ENCODE measurements around the gene NDUFB5. TPM values are rescaled to one million over a fixed set of nuclear protein-coding genes. Genes with fewer than 3 reads are reported as not detected.
A peak's percentile ranks its signal among the peaks of the same experiment; 100 is the strongest.
"Not testable (repeated sequence)": the region's sequence is repeated elsewhere in the genome, so short reads cannot be mapped to it uniquely, and the experiment has no call there.

NDUFB5 gene
- total RNA-seq, 2 donors from 2014 or later, result 104 to 145 TPM

GRCh38 chr3:179610066-179610465 lies 5.5 kb downstream of the NDUFB5 start:
- H3K36me3 Mint-ChIP-seq, result peaks cover 2 to 27% of the 10 kb centered on the region in 2 donors

GRCh38 chr3:179613807-179614206 lies 9.2 kb downstream of the NDUFB5 start:
- Mint-ChIP-seq H3K27ac (no peak overlapping the region), H3K36me3 (peaks cover 6 to 18% of the 10 kb centered on the region in 2 donors), H3K9me3 (no peaks in the 10 kb centered on the region)
- DNase-seq (ENCODE audit: low spot score in 2 of 2) (no peak), ATAC-seq (no peak)

More at GRCh38 chr3:179610066-179610465, 5.5 kb downstream of the NDUFB5 start:
- H3K27ac Mint-ChIP-seq, result peak overlapping the region in 1 of 2 donors; percentile 67
- no peaks in the 10 kb centered on the region for H3K9me3 Mint-ChIP-seq
- DNase-seq (ENCODE audit: low spot score in 2 of 2) (no peak), ATAC-seq (no peak)

GRCh38 chr3:179615458-179616173 lies 11.0 kb downstream of the NDUFB5 start:
- DNase-seq (ENCODE audit: low spot score in 2 of 2) (no peak), ATAC-seq (no peak)
- Mint-ChIP-seq H3K9me3 (no peaks in the 10 kb centered on the region), H3K27ac (no peak overlapping the region), H3K36me3 (peaks cover 6 to 13% of the 10 kb centered on the region in 2 donors)

- DNase-seq (ENCODE audit: low spot score in 2 of 2) (no peak), ATAC-seq (no peak)
- H3K27ac Mint-ChIP-seq, result no peak overlapping the region
- peaks cover 11 to 22% of the 10 kb centered on the region in 2 donors for H3K36me3 Mint-ChIP-seq
- no peaks in the 10 kb centered on the region for H3K9me3 Mint-ChIP-seq
These were observed 17.4 kb downstream of the NDUFB5 start for GRCh38 chr3:179622023-179622422.

- H3K36me3 Mint-ChIP-seq, result peaks cover 4 to 14% of the 10 kb centered on the region in 2 donors
- DNase-seq (ENCODE audit: low spot score in 2 of 2), result no peak
- no peak overlapping the region for H3K27ac Mint-ChIP-seq
- no peak for ATAC-seq
- H3K9me3 Mint-ChIP-seq, result no peaks in the 10 kb centered on the region
These were observed 19.9 kb downstream of the NDUFB5 start for GRCh38 chr3:179624451-179624850.

- Mint-ChIP-seq H3K27ac (no peak overlapping the region), H3K36me3 (peaks cover under 1 to 2% of the 10 kb centered on the region in 2 donors), H3K9me3 (no peaks in the 10 kb centered on the region)
- DNase-seq (ENCODE audit: low spot score in 2 of 2) (no peak), ATAC-seq (no peak)
These were observed 26.3 kb downstream of the NDUFB5 start for GRCh38 chr3:179630753-179631451.

- ATAC-seq, result no peak
These were observed 35.9 kb downstream of the NDUFB5 start for GRCh38 chr3:179640469-179640868.

GRCh38 chr3:179642871-179643270 lies 38.3 kb downstream of the NDUFB5 start:
- Mint-ChIP-seq H3K27ac (no peak overlapping the region), H3K36me3 (no peaks in the 10 kb centered on the region), H3K9me3 (no peaks in the 10 kb centered on the region)
- no peak for ATAC-seq
- DNase-seq (ENCODE audit: low spot score in 2 of 2), result no peak

More at GRCh38 chr3:179640469-179640868, 35.9 kb downstream of the NDUFB5 start:
- Mint-ChIP-seq H3K27ac (no peak overlapping the region), H3K36me3 (no peaks in the 10 kb centered on the region), H3K9me3 (no peaks in the 10 kb centered on the region)
- no peak for DNase-seq (ENCODE audit: low spot score in 2 of 2)

GRCh38 chr3:179643837-179644236 lies 39.2 kb downstream of the NDUFB5 start:
- H3K36me3 Mint-ChIP-seq; DNase-seq (ENCODE audit: low spot score in 2 of 2); H3K27ac Mint-ChIP-seq; H3K9me3 Mint-ChIP-seq; ATAC-seq: not testable (repeated sequence)

GRCh38 chr3:179646177-179646576 lies 41.6 kb downstream of the NDUFB5 start:
- DNase-seq (ENCODE audit: low spot score in 2 of 2) (no peak), ATAC-seq (no peak)
- Mint-ChIP-seq H3K36me3 (no peaks in the 10 kb centered on the region), H3K9me3 (no peaks in the 10 kb centered on the region), H3K27ac (no peak overlapping the region)

GRCh38 chr3:179651687-179652446 lies 47.3 kb downstream of the NDUFB5 start:
- DNase-seq (ENCODE audit: low spot score in 2 of 2), result no peak
- Mint-ChIP-seq H3K27ac (no peak overlapping the region), H3K9me3 (no peaks in the 10 kb centered on the region), H3K36me3 (peaks cover 6 to 19% of the 10 kb centered on the region in 2 donors)
- ATAC-seq, result no peak

- Mint-ChIP-seq H3K9me3 (no peaks in the 10 kb centered on the region), H3K27ac (peak within 1 kb of the TSS; percentile 83 to 91), H3K36me3 (peaks cover 6 to 19% of the 10 kb centered on the region in 2 donors)
- ATAC-seq, result peak; percentile 66 to 71
- DNase-seq (ENCODE audit: low spot score in 2 of 2), result peak; percentile 51 to 67
These were observed 48.0 kb downstream of the NDUFB5 start, which contains the start of gene USP13 for GRCh38 chr3:179652447-179653095. USP13 (plus strand) TSS chr3:179653040; CDS start chr3:179653226, 186 bp downstream.

GRCh38 chr3:179653096-179653797 lies 48.7 kb downstream of the NDUFB5 start:
- peaks cover 6 to 19% of the 10 kb centered on the region in 2 donors for H3K36me3 Mint-ChIP-seq
- ATAC-seq, result peak; percentile 76 to 82
- DNase-seq (ENCODE audit: low spot score in 2 of 2), result peak; percentile 66 to 74
- no peaks in the 10 kb centered on the region for H3K9me3 Mint-ChIP-seq
- H3K27ac Mint-ChIP-seq, result peak overlapping the region; percentile 83 to 91

GRCh38 chr3:179655236-179655635 lies 50.6 kb downstream of the NDUFB5 start:
- H3K36me3 Mint-ChIP-seq, result peaks cover 6 to 19% of the 10 kb centered on the region in 2 donors
- H3K27ac Mint-ChIP-seq, result no peak overlapping the region
- ATAC-seq, result no peak
- DNase-seq (ENCODE audit: low spot score in 2 of 2), result no peak
- H3K9me3 Mint-ChIP-seq, result no peaks in the 10 kb centered on the region

GRCh38 chr3:179658606-179659005 lies 54.0 kb downstream of the NDUFB5 start:
- Mint-ChIP-seq H3K36me3 (peaks cover 2 to 14% of the 10 kb centered on the region in 2 donors), H3K27ac (no peak overlapping the region), H3K9me3 (no peaks in the 10 kb centered on the region)
- no peak for DNase-seq (ENCODE audit: low spot score in 2 of 2)
- ATAC-seq, result no peak

GRCh38 chr3:179660872-179661271 lies 56.3 kb downstream of the NDUFB5 start:
- ATAC-seq (no peak), DNase-seq (ENCODE audit: low spot score in 2 of 2) (no peak)
- Mint-ChIP-seq H3K9me3 (no peaks in the 10 kb centered on the region), H3K36me3 (peaks cover 0 to 2% of the 10 kb centered on the region in 2 donors), H3K27ac (no peak overlapping the region)

Data from activated naive CD4-positive, alpha-beta T cell treated with anti-CD3 and anti-CD28 coated beads, Interleukin-2, amount 50 U/mL, for 72 hours (primary cell).